ENCODE data around the gene TMEM243. TPM values are rescaled to one million over a fixed set of nuclear protein-coding genes. Genes with fewer than 3 reads are reported as not detected.
A peak's percentile ranks its signal among the peaks of the same experiment; 100 is the strongest.

Gene TMEM243
- total and polyA plus RNA-seq, 2 of the 13 experiments (the other 11 are each of a cell fraction or from before 2014, with no cell fraction given) = 25.1 to 31.2 TPM

- TF ChIP-seq TFDP2 (CRISPR knock-in tag; IDR thresholded peaks at IDR 0.05) = no peak; the same call in 1 of the 2 replicates
- TF ChIP-seq ARID5B (CRISPR knock-in tag; IDR thresholded peaks at IDR 0.05) = no peak
- TF ChIP-seq GLI4 (CRISPR knock-in tag; IDR thresholded peaks at IDR 0.05; ENCODE audit: borderline replicate concordance) = no peak
- no peak for TF ChIP-seq SOX13 (IDR thresholded peaks at IDR 0.05)
- no peak for TF ChIP-seq SOX13 (CRISPR knock-in tag; conservative IDR thresholded peaks at IDR 0.05 in 1 of 2, IDR thresholded peaks at IDR 0.05 in 1 of 2)
- TF ChIP-seq ZNF3 (CRISPR knock-in tag; IDR thresholded peaks at IDR 0.05) = no peak
- no peak for TF ChIP-seq HNRNPUL1 (IDR thresholded peaks at IDR 0.05; ENCODE audit: low read depth, low read length)
- TF ChIP-seq ERF (CRISPR knock-in tag; IDR thresholded peaks at IDR 0.05) = no peak; the same call in 1 of the 2 replicates
- TF ChIP-seq WIZ (CRISPR knock-in tag; IDR thresholded peaks at IDR 0.05) = no peak
- no peak for TF ChIP-seq ZNF101 (CRISPR knock-in tag; IDR thresholded peaks at IDR 0.05; ENCODE audit: borderline replicate concordance, low read depth)
- no peak for TF ChIP-seq PRPF4 (IDR thresholded peaks at IDR 0.05; ENCODE audit: low read depth, low read length, poor library complexity, severe bottlenecking)
- 0 out of 2 replicates have a peak, but pooled peaks have one; percentile 39 for TF ChIP-seq SPEN (CRISPR knock-in tag; IDR thresholded peaks at IDR 0.05; ENCODE audit: low read depth)
- TF ChIP-seq GMEB1 (CRISPR knock-in tag; IDR thresholded peaks at IDR 0.05; ENCODE audit: borderline replicate concordance) = no peak; the same call in 1 of the 2 replicates
- no peak for TF ChIP-seq MTF1 (CRISPR knock-in tag; IDR thresholded peaks at IDR 0.05)
- TF ChIP-seq IKZF4 (CRISPR knock-in tag; IDR thresholded peaks at IDR 0.05; ENCODE audit: borderline replicate concordance, low read depth, not compliant biosample characterization) = no peak
- no peak for TF ChIP-seq THAP11 (CRISPR knock-in tag; IDR thresholded peaks at IDR 0.05)
- TF ChIP-seq BRF2 (CRISPR knock-in tag; IDR thresholded peaks at IDR 0.05) = no peak
- no peak for TF ChIP-seq CEBPB (IDR thresholded peaks at IDR 0.05; ENCODE audit: borderline replicate concordance, low read depth, low read length)
- 0 out of 2 replicates have a peak, but pooled peaks have one; percentile 3 for TF ChIP-seq SMAD1 (CRISPR knock-in tag; IDR thresholded peaks at IDR 0.05; ENCODE audit: borderline replicate concordance, low read depth)
- TF ChIP-seq MAFG (CRISPR knock-in tag; IDR thresholded peaks at IDR 0.05) = no peak
- no peak for TF ChIP-seq ZNF773 (CRISPR knock-in tag; IDR thresholded peaks at IDR 0.05; ENCODE audit: borderline replicate concordance)
- no peak for TF ChIP-seq SIN3B (IDR thresholded peaks at IDR 0.05; ENCODE audit: low read length)
- TF ChIP-seq FOXA1 (IDR thresholded peaks at IDR 0.05) = no peak
- TF ChIP-seq FOXA1 (CRISPR knock-in tag; IDR thresholded peaks at IDR 0.05) = no peak
Measured at GRCh38 chr7:87219545-87220025, at the start of gene TMEM243 (continued).
